Epithelial cell of proximal tubule (primary cell): ENCODE results near the gene PHLPP1. TPM values are rescaled to one million over a fixed set of nuclear protein-coding genes. Genes with fewer than 3 reads are reported as not detected.

Source experiments
- DNase-seq: peaks from one replicate; pipeline ENCODE4 v3.0.0-alpha.2; 2011; ENCODE audit warnings: low read depth
- H3K4me3 ChIP-seq: 2 replicates; pipeline ENCODE4 v1.5.1; 2011; ENCODE audit warnings: low read depth, mild to moderate bottlenecking, low read length
- total RNA-seq: library from RNA; depleted of rRNA; stranded (reverse); fragments of >200 nt; gene quantifications from 2 replicates; pipeline ENCODE4 v1.2.3, GENCODE V29; 2015
- TF ChIP-seq, protein P1 (sequence below): conservative IDR thresholded peaks from 2 replicates; pipeline ENCODE4 v1.5.1; 2012; ENCODE audit warnings: low read depth, mild to moderate bottlenecking, low read length

The PHLPP1 gene
- total RNA-seq, 1 donor from 2014 or later = 9.0 TPM

DNA sequence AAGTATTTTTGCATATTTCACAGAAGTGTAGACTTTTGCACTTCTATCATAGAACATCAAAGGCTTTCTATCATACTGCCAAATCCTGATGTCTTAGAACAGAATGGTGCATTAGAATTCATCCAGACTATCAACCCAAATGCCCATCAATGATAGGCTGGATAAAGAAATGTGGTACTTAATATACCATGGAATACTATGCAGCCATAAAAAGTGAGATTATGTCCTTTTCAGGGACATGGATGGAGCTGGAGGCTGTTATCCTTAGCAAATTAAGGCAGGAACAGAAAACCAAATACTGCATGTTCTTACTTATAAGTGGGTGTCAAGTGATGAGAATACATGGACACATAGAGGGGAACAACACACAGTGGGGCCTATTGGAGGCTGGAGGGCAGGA, 150.2 kb downstream of the PHLPP1 start:
- H3K4me3 ChIP-seq = no peak overlapping the region
- no peak for DNase-seq
- TF ChIP-seq, protein P1, sequence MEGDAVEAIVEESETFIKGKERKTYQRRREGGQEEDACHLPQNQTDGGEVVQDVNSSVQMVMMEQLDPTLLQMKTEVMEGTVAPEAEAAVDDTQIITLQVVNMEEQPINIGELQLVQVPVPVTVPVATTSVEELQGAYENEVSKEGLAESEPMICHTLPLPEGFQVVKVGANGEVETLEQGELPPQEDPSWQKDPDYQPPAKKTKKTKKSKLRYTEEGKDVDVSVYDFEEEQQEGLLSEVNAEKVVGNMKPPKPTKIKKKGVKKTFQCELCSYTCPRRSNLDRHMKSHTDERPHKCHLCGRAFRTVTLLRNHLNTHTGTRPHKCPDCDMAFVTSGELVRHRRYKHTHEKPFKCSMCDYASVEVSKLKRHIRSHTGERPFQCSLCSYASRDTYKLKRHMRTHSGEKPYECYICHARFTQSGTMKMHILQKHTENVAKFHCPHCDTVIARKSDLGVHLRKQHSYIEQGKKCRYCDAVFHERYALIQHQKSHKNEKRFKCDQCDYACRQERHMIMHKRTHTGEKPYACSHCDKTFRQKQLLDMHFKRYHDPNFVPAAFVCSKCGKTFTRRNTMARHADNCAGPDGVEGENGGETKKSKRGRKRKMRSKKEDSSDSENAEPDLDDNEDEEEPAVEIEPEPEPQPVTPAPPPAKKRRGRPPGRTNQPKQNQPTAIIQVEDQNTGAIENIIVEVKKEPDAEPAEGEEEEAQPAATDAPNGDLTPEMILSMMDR = no peak

DNA sequence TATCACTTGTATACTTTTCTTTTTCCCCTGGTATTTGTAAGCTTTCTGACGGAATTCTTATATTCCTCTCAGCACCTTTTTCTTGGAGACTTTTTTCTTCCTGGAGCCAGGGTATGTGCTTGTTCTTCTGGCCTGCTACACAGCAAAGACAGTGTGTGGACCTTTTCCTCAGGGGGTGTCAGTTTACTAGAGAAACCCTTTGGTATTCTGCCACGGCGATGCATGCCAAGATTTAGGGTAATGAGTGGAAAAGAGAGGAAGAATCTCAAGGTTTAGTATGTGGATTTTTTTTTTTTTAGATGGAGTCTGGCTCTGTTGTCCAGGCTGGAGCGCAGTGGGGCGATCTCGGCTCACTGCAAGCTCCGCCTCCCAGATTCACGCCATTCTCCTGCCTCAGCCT, 152.2 kb downstream of the PHLPP1 start:
- no peak overlapping the region for H3K4me3 ChIP-seq
- DNase-seq = no peak
- TF ChIP-seq, protein P1 = no peak

DNA sequence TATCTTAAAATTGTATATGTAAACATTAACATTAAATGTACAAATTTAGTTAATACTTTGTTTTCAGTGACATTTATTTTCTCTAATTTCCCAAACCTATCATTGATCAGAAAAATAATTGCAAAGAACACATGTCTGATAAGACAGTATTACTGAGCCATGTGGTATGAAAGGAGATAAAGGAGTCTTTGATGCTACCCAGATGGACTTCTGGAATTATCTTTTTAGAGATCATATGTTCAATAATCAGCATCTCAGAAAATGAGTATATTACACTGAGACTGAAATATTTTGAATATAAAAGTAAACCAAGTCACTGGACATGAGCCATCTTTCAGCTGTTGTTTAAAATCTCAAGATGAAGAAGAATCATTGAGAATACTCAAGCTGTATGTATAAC, 153.3 kb downstream of the PHLPP1 start:
- DNase-seq = no peak
- no peak overlapping the region for H3K4me3 ChIP-seq
- TF ChIP-seq, protein P1 = no peak

DNA sequence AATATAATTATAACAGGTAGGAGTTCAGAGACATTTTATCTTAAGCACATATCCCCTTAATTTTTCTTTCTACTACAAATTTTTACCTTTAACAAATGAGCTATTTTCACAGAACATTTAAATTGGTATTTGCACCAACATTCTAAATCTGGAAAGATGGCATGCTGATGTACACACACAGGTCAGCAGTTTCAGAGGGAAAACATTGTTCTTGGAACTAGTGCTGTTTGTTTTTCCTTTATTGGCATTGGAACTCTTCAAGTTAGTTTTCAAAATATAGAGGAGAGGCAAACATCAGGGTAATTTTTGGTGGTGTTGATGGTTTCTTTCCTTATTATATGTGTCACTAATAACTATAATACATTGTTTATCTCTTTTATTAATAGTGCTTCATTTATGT, 155.3 kb downstream of the PHLPP1 start:
- no peak overlapping the region for H3K4me3 ChIP-seq
- DNase-seq = no peak
- TF ChIP-seq, protein P1 = no peak

DNA sequence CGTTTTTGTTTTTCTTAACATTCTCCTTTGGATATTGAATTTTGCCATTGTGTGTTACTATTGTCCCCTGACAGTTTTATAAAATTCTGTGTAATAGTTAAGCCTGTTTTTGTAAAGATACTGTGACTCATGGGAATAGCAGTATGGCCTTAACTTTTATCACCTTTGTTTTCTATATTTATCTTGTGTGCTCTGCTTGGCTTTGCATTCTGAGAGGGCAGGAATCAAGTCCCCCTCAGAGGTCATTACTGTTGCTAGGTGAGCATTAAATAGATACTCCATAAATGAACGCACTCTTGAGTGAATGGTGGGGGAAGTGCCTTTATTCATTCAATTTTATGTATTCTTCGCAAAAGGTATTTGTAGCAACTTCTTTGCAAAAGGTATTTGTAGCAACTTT, 160.0 kb downstream of the PHLPP1 start:
- DNase-seq = no peak
- H3K4me3 ChIP-seq = no peak overlapping the region
- TF ChIP-seq, protein P1 = no peak

DNA sequence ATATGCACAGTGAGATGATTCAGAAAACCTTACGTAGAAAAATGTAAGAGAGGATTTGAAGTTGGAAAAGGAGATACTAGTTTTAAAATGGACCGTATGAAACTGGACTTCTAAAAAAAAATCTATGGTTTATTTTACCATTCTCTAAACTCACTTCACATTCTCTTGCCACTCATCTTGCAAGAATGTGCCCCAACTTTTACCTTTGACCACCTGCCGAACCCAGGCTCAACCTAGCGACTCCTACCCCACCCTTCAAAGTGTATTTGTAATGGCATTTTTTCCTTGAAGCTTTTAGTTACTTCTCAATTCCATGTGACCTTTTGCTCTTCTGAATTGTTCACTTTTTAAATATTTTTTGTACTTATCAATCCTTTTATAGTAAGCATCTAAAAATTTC, 160.8 kb downstream of the PHLPP1 start:
- no peak overlapping the region for H3K4me3 ChIP-seq
- TF ChIP-seq, protein P1 = no peak
- no peak for DNase-seq

DNA sequence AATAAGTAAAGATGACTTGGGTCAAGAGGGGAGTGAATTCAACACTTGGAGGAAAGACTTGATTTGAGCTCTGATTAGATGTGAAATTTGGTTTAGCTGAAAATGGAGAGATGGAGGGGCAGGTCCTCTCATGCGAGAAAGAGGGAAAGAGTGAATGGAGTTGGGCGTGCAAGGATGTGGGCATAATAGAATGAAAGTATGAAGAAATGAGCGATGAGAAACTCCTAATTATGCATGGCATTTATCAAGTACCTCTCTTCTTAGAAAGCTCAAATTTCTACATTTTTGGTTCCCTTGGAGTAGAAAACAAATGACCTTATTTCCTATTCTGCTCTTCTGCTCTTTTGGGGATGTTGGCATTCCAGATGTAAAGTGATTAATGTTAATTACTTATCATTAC, 161.5 kb downstream of the PHLPP1 start:
- TF ChIP-seq, protein P1 = no peak
- no peak overlapping the region for H3K4me3 ChIP-seq
- no peak for DNase-seq
